K562 (cell line): ENCODE measurements around the gene CFAP92. TPM values are rescaled to one million over a fixed set of nuclear protein-coding genes. Genes with fewer than 3 reads are reported as not detected.

Source experiments
- ATAC-seq: fragments of 200-7000 bp; cut with Tn5 transposase; 3 replicates; pipeline ENCODE4 v1.9.1; 2020; ENCODE audit warnings: moderate library complexity
- BruUV-seq: library from RNA; stranded (reverse); fragments of 400-500 nt; replicated peaks from 2 replicates; lab custom pipeline; 2021; lab: Mats Ljungman, UMichigan
- CTCF ChIA-PET: fragments of 300-600 bp; formaldehyde crosslinking; extraction: SDS; loops from one replicate; lab custom pipeline; 2021; ENCODE audit warnings: low intra/inter-chr PET ratio; lab: Yijun Ruan, JAX
- POLR2A ChIA-PET: fragments of 300-600, 350-650 bp; sonication (Branson Sonifier 250); formaldehyde crosslinking; extraction: SDS; loops from one replicate; lab custom pipeline; 2021; ENCODE audit warnings: antibody characterized with exemption, inconsistent platforms; lab: Yijun Ruan, JAX
- DNase-seq, 4 experiments: peaks; one replicate each; pipeline versions ENCODE4 v3.0.0 to v3.0.0-alpha.2; 2011 to 2018; ENCODE audit warnings: low spot score in 3 of 4, mixed read lengths in 3 of 4; ENCODE audit errors: extremely low read depth in 1 of 4
- FAIRE-seq: peaks from 2 replicates; lab custom pipeline; 2011; peaks lifted over from hg19 to GRCh38; lab: Jason Lieb, UNC
- H2AFZ ChIP-seq: 2 replicates; pipeline ENCODE4 v1.6.0; 2011; ENCODE audit warnings: low read depth, low read length, control low read depth, inconsistent platforms
- H3K27ac ChIP-seq: fragments of 200-600 bp; 3 replicates; pipeline ENCODE4 v1.8.0; 2011; ENCODE audit warnings: low read depth, mild to moderate bottlenecking, control low read depth, inconsistent platforms, low read length, moderate library complexity, mixed read lengths; ENCODE audit errors: extremely low read depth
- H3K27me3 ChIP-seq, 2 experiments: fragments of 300-600 bp in 1 of 2; 2 replicates in 1 of 2; 3 replicates in 1 of 2; pipeline versions ENCODE4 v1.6.0 to v1.8.0; 2011; ENCODE audit warnings: inconsistent platforms in 2 of 2, low read length in 2 of 2, mild to moderate bottlenecking in 1 of 2, mixed read lengths in 1 of 2, moderate library complexity in 1 of 2; ENCODE audit not compliant: control insufficient read depth in 2 of 2, insufficient read depth in 2 of 2
- H3K36me3 ChIP-seq: fragments of 300-600 bp; 3 replicates; pipeline ENCODE4 v1.8.0; 2011; ENCODE audit warnings: mild to moderate bottlenecking, low read length, inconsistent platforms; ENCODE audit not compliant: control insufficient read depth, insufficient read depth
- H3K4me1 ChIP-seq, 2 experiments: fragments of 200-600 bp in 1 of 2; replicated peaks in 1 of 2; 2 replicates in 1 of 2; 3 replicates in 1 of 2; pipeline versions ENCODE4 v1.5.1 to v1.8.0; 2011; ENCODE audit warnings: inconsistent platforms in 2 of 2, low read length in 2 of 2, mild to moderate bottlenecking in 1 of 2, mixed read lengths in 1 of 2, moderate library complexity in 1 of 2; ENCODE audit not compliant: control insufficient read depth in 2 of 2, insufficient read depth in 2 of 2
- H3K4me2 ChIP-seq: 2 replicates; pipeline ENCODE4 v1.6.1; 2011; ENCODE audit warnings: low read length, control low read depth, inconsistent platforms, mixed read lengths; ENCODE audit not compliant: insufficient read depth
- H3K4me3 ChIP-seq: fragments of 200-600 bp; sonication (generic), shearing (Covaris generic); 2 replicates; pipeline ENCODE4 v1.5.1; 2016; ENCODE audit warnings: control low read depth, inconsistent platforms
- H3K79me2 ChIP-seq: fragments of 200-600 bp; 3 replicates; pipeline ENCODE4 v1.8.0; 2011; ENCODE audit warnings: low read length, inconsistent platforms; ENCODE audit not compliant: control insufficient read depth, insufficient read depth
- H3K9ac ChIP-seq, 2 experiments: 2 replicates each; pipeline versions ENCODE4 v1.6.0 to v1.6.1; 2011; ENCODE audit warnings: low read depth in 2 of 2, low read length in 2 of 2, control low read depth in 1 of 2, inconsistent platforms in 1 of 2, mild to moderate bottlenecking in 1 of 2, mixed read lengths in 1 of 2; ENCODE audit not compliant: insufficient read depth in 1 of 2
- H3K9me1 ChIP-seq: one replicate; pipeline ENCODE4 v1.6.0; 2011; ENCODE audit warnings: inconsistent platforms, mild to moderate bottlenecking, low read length, moderate library complexity; ENCODE audit not compliant: control insufficient read depth, insufficient read depth
- H3K9me3 ChIP-seq: replicated peaks from 2 replicates; pipeline ENCODE4 v1.5.1; 2011; ENCODE audit warnings: low read depth, low read length, inconsistent platforms; ENCODE audit not compliant: control insufficient read depth, insufficient read depth
- H4K20me1 ChIP-seq: replicated peaks from 2 replicates; pipeline ENCODE4 v1.6.1; 2011; ENCODE audit warnings: low read length, inconsistent platforms, mixed read lengths; ENCODE audit not compliant: control insufficient read depth, insufficient read depth
- ADNP ChIP-seq: fragments of 200-800 bp; sonication (Bioruptor generic); IDR thresholded peaks from 2 replicates; pipeline ENCODE4 v1.6.1; 2016; ENCODE audit warnings: missing genetic modification characterization, missing compliant biosample characterization
- BDP1 ChIP-seq: IDR thresholded peaks from 3 replicates; pipeline ENCODE4 v1.6.1; 2011; ENCODE audit not compliant: insufficient read length, insufficient read depth
- CTCF ChIP-seq, 3 experiments: IDR thresholded peaks in 2 of 3; conservative IDR thresholded peaks in 1 of 3; 2 replicates each; pipeline ENCODE4 v1.5.1; 2011 to 2012; ENCODE audit warnings: low read length in 3 of 3, mild to moderate bottlenecking in 3 of 3, control low read depth in 2 of 3, improper control_type of control experiment in 1 of 3, inconsistent platforms in 1 of 3, low read depth in 1 of 3, mixed read lengths in 1 of 3, moderate library complexity in 1 of 3; ENCODE audit not compliant: insufficient read depth in 2 of 3
- GATAD2A ChIP-seq: fragments of 450-650 bp; IDR thresholded peaks from 2 replicates; pipeline ENCODE4 v1.6.1; 2017
- HDAC3 ChIP-seq: fragments of 450-650 bp; IDR thresholded peaks from 2 replicates; pipeline ENCODE4 v1.6.1; 2018; ENCODE audit warnings: borderline replicate concordance, mild to moderate bottlenecking, moderate library complexity; ENCODE audit not compliant: partially characterized antibody
- KAT2B ChIP-seq: IDR thresholded peaks from one replicate; pipeline ENCODE4 v1.6.1; 2012; ENCODE audit warnings: low read depth, mild to moderate bottlenecking, control low read depth, inconsistent platforms, low read length, moderate library complexity
- KLF16 ChIP-seq: IDR thresholded peaks from 2 replicates; pipeline ENCODE4 v1.6.1; 2016; ENCODE audit warnings: antibody characterized with exemption
- MYC ChIP-seq, 2 experiments: fragments of 250-450 bp in 1 of 2; sonication (Bioruptor Pico) in 1 of 2; IDR thresholded peaks; 2 replicates each; pipeline versions ENCODE4 v1.5.1 to v1.6.1; 2012 to 2021; ENCODE audit warnings: low read depth in 2 of 2, borderline replicate concordance in 1 of 2, improper control_type of control experiment in 1 of 2, low read length in 1 of 2, mild to moderate bottlenecking in 1 of 2, moderate library complexity in 1 of 2
- TAF1 ChIP-seq: IDR thresholded peaks from 2 replicates; pipeline ENCODE4 v1.6.1; 2011; ENCODE audit warnings: mild to moderate bottlenecking, low read length, moderate library complexity; ENCODE audit not compliant: insufficient read depth, control insufficient read depth, severe bottlenecking; ENCODE audit errors: extremely low read depth
- ZKSCAN1 ChIP-seq: fragments of 150-350 bp; IDR thresholded peaks from 2 replicates; pipeline ENCODE4 v1.6.1; 2016; ENCODE audit warnings: low read depth, low read length
- WGBS: fragments of 100-300 bp; shearing (Covaris generic); methylation state at CpG from one replicate; pipeline ENCODE4 v1.1.6; 2016; ENCODE audit warnings: low coverage, mixed read lengths; ENCODE audit not compliant: insufficient coverage; ENCODE audit errors: missing lambda C conversion rate; 5-methylcytosine and 5-hydroxymethylcytosine counted together
- in situ Hi-C: fragments of 300-500 bp; cut with MboI; formaldehyde crosslinking; loops from 4 replicates; pipeline ENCODE4 v1.15.0; 2018; ENCODE audit warnings: inconsistent platforms, mixed read lengths
- intact Hi-C: fragments of 100-400 bp; cut with micrococcal nuclease; formaldehyde crosslinking; loops from 2 replicates; pipeline ENCODE4 v1.14.2; 2022
- polyA plus RNA-seq, 8 experiments: library from polyadenylated mRNA; depleted of rRNA in 4 of 8; stranded (reverse) in 5 of 8; unstranded in 3 of 8; fragments of >200 nt; fragmentation: Nextera tagmentation in 2 of 8; fragmentation: Illumina TruSeq in 1 of 8; extraction: Ambion mirVana in 2 of 8; extraction: Trizol in 1 of 8; gene quantifications; 2 replicates each; pipeline versions ENCODE4 v1.2.1 to v1.2.3, GENCODE V29; 2011 to 2014; ENCODE audit warnings: inconsistent platforms in 1 of 8, missing spikeins in 1 of 8
- total RNA-seq, 7 experiments: library from RNA; depleted of rRNA in 6 of 7; stranded (reverse); fragments of >200 nt in 6 of 7; fragmentation: Illumina TruSeq in 2 of 7; extraction: Trizol in 2 of 7; gene quantifications; 2 replicates each; pipeline versions ENCODE4 v1.2.1 to v1.2.3, GENCODE V29; 2011 to 2021; ENCODE audit warnings: low replicate concordance in 1 of 7
- TF ChIP-seq, protein P1 (sequence below), 2 experiments: fragments of 450-650 bp; conservative IDR thresholded peaks; 2 replicates each; pipeline ENCODE4 v1.6.1; 2017; ENCODE audit warnings: mild to moderate bottlenecking in 2 of 2, moderate library complexity in 2 of 2
- TF ChIP-seq, protein P2 (sequence below): fragments of 250-450 bp; sonication (Bioruptor Pico); IDR thresholded peaks from 2 replicates; pipeline ENCODE4 v1.5.0; 2021
- TF ChIP-seq, protein P3 (sequence below): fragments of 250-450 bp; sonication (Bioruptor Pico); IDR thresholded peaks from 2 replicates; pipeline ENCODE4 v1.4.0; 2020; ENCODE audit warnings: borderline replicate concordance

The CFAP92 gene
- total and polyA plus RNA-seq, 9 of the 15 experiments (the other 6 are each of a cell fraction or from before 2014, with no cell fraction given), result 0.06 to 0.62 (median 0.36) TPM

GRCh38 chr3:128923576-128923975 is 70.3 kb downstream of the CFAP92 start (continued):
- TF ChIP-seq, protein P1, sequence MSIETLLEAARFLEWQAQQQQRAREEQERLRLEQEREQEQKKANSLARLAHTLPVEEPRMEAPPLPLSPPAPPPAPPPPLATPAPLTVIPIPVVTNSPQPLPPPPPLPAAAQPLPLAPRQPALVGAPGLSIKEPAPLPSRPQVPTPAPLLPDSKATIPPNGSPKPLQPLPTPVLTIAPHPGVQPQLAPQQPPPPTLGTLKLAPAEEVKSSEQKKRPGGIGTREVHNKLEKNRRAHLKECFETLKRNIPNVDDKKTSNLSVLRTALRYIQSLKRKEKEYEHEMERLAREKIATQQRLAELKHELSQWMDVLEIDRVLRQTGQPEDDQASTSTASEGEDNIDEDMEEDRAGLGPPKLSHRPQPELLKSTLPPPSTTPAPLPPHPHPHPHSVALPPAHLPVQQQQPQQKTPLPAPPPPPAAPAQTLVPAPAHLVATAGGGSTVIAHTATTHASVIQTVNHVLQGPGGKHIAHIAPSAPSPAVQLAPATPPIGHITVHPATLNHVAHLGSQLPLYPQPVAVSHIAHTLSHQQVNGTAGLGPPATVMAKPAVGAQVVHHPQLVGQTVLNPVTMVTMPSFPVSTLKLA (conservative IDR thresholded peaks at IDR 0.05), result no peak
- TF ChIP-seq, protein P2, sequence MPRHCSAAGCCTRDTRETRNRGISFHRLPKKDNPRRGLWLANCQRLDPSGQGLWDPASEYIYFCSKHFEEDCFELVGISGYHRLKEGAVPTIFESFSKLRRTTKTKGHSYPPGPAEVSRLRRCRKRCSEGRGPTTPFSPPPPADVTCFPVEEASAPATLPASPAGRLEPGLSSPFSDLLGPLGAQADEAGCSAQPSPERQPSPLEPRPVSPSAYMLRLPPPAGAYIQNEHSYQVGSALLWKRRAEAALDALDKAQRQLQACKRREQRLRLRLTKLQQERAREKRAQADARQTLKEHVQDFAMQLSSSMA (CRISPR knock-in tag), result no peak
- TF ChIP-seq KAT2B (no peak), BDP1 (no peak), ZKSCAN1 (no peak), KLF16 (no peak)

DNA sequence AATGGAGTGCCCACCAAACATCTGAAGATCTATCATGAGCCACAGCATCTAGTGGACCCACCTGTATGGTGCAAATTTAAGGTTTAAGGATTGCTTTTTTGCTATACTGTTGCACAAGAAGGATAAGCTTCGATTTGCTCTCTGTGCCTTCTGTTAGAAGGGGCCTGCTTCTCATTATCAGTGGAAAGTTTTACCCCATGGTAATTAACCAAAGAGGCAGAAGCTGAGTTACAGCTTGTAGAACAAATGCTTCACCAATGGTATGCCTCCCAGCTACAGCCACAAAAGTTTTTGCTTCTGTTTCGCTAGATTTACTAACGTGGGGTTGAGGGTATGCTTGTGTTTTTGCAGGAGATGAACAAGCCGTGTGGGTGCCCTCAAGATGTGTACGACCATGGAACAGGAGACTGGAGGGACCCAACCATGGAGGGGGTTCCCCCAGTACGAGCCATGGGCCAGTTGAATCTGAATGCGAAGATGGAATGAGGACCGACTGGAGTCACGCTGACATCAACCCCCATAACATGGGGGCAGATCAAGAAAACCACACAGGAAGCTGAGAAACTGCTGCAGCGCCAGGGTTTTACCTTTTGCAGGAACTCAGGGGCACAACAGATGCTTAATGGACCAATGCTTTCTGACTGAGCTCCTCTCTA is 70.9 kb downstream of the CFAP92 start:
- H3K4me1 ChIP-seq, result no peaks in the 10 kb centered on the region
- WGBS, result 60% methylated on average over 8 of the region's 10 CpGs
- no peak overlapping the region for H3K4me2 ChIP-seq
- peaks cover 2% of the 10 kb centered on the region for H3K9me3 ChIP-seq
- CTCF ChIA-PET, result no interaction called here
- intact Hi-C loops (no loop called here), in situ Hi-C loops (no loop called here)
- ATAC-seq, result no peak
- no peak for DNase-seq
- no peaks in the 10 kb centered on the region for H4K20me1 ChIP-seq
- no peak overlapping the region for H2AFZ ChIP-seq
- H3K27me3 ChIP-seq, result no peaks in the 10 kb centered on the region
- POLR2A ChIA-PET, result no interaction called here
- H3K36me3 ChIP-seq, result no peaks in the 10 kb centered on the region
- no peak for FAIRE-seq
- H3K27ac ChIP-seq, result no peak overlapping the region
- no peaks in the 10 kb centered on the region for H3K9me1 ChIP-seq
- no TSS peak for BruUV-seq
- H3K9ac ChIP-seq, result no peak overlapping the region
- H3K79me2 ChIP-seq, result no peaks in the 10 kb centered on the region
- H3K4me3 ChIP-seq, result no peak overlapping the region
- no peak for TF ChIP-seq GATAD2A
- no peak for TF ChIP-seq HDAC3
- TF ChIP-seq CTCF (IDR thresholded peaks at IDR 0.05 in 2 of 3, conservative IDR thresholded peaks at IDR 0.05 in 1 of 3; ENCODE audit: insufficient read depth in 2 of 3, low read depth in 1 of 3, low read length in 3 of 3), result no peak
- TF ChIP-seq, protein P3, sequence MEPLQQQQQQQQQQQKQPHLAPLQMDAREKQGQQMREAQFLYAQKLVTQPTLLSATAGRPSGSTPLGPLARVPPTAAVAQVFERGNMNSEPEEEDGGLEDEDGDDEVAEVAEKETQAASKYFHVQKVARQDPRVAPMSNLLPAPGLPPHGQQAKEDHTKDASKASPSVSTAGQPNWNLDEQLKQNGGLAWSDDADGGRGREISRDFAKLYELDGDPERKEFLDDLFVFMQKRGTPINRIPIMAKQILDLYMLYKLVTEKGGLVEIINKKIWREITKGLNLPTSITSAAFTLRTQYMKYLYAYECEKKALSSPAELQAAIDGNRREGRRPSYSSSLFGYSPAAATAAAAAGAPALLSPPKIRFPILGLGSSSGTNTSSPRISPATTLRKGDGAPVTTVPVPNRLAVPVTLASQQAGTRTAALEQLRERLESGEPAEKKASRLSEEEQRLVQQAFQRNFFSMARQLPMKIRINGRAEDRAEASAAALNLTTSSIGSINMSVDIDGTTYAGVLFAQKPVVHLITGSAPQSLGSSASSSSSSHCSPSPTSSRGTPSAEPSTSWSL (CRISPR knock-in tag), result no peak
- no peak for TF ChIP-seq MYC (IDR thresholded peaks at IDR 0.05; ENCODE audit: low read depth, low read length)
- TF ChIP-seq MYC (CRISPR knock-in tag; IDR thresholded peaks at IDR 0.05; ENCODE audit: borderline replicate concordance, low read depth), result no peak
- no peak for TF ChIP-seq TAF1
- no peak for TF ChIP-seq ADNP
